WTC11 (cell line): Measurements from ENCODE around the gene HSF5. TPM values are rescaled to one million over a fixed set of nuclear protein-coding genes. Genes with fewer than 3 reads are reported as not detected.

Source experiments
- ATAC-seq: fragments of 200-7000 bp; cut with Tn5 transposase; 2 replicates; pipeline ENCODE4 v1.10.0; 2021; ENCODE audit warnings: mild to moderate bottlenecking, moderate library complexity
- CTCF ChIA-PET: fragments of 300-600 bp; sonication (Branson Sonifier 250); formaldehyde crosslinking; loops from one replicate; lab custom pipeline; 2021; ENCODE audit warnings: antibody characterized with exemption; lab: Charles Lee
- POLR2A ChIA-PET: fragments of 350-600 bp; sonication (Branson Sonifier 250); formaldehyde crosslinking; loops from one replicate; lab custom pipeline; 2021; ENCODE audit warnings: antibody characterized with exemption; lab: Charles Lee
- DNase-seq: peaks from one replicate; pipeline ENCODE4 v3.0.0; 2021; ENCODE audit warnings: low spot score
- H3K27ac Mint-ChIP-seq: 2 replicates; pipeline ENCODE4 v1.8.0; 2021; ENCODE audit warnings: mixed read lengths
- H3K27me3 Mint-ChIP-seq: 2 replicates; pipeline ENCODE4 v1.8.0; 2021; ENCODE audit warnings: low read depth, mild to moderate bottlenecking, moderate library complexity, mixed read lengths
- H3K36me3 Mint-ChIP-seq: 2 replicates; pipeline ENCODE4 v1.8.0; 2021; ENCODE audit warnings: mixed read lengths
- H3K4me1 Mint-ChIP-seq: 2 replicates; pipeline ENCODE4 v1.8.0; 2022; ENCODE audit warnings: mixed read lengths
- H3K4me3 Mint-ChIP-seq: 2 replicates; pipeline ENCODE4 v1.8.0; 2021; ENCODE audit warnings: mild to moderate bottlenecking, moderate library complexity, mixed read lengths
- H3K9me3 Mint-ChIP-seq: 2 replicates; pipeline ENCODE4 v1.8.0; 2021; ENCODE audit warnings: mixed read lengths
- CREM ChIP-seq: sonication (generic); formaldehyde crosslinking; IDR thresholded peaks from 2 replicates; pipeline ENCODE4 v1.8.1; 2022; ENCODE audit warnings: mild to moderate bottlenecking, missing genetic modification reagents, moderate library complexity
- E2F5 ChIP-seq: sonication (generic); formaldehyde crosslinking; IDR thresholded peaks from 2 replicates; pipeline ENCODE4 v1.8.1; 2022; ENCODE audit warnings: mild to moderate bottlenecking, moderate library complexity, missing genetic modification reagents
- GRHL2 ChIP-seq: fragments of 250-450 bp; sonication (Bioruptor Pico); IDR thresholded peaks from 2 replicates; pipeline ENCODE4 v1.8.0; 2022; ENCODE audit warnings: mild to moderate bottlenecking, moderate library complexity; ENCODE audit not compliant: insufficient replicate concordance, severe bottlenecking
- HMGA2 ChIP-seq: fragments of 250-450 bp; sonication (Bioruptor Pico); IDR thresholded peaks from 2 replicates; pipeline ENCODE4 v1.4.0; 2021; ENCODE audit warnings: mild to moderate bottlenecking, moderate library complexity
- MXD4 ChIP-seq: fragments of 250-450 bp; sonication (Bioruptor Pico); IDR thresholded peaks from 2 replicates; pipeline ENCODE4 v1.8.0; 2021; ENCODE audit warnings: mild to moderate bottlenecking, moderate library complexity, borderline replicate concordance
- NR1H2 ChIP-seq: sonication (generic); formaldehyde crosslinking; IDR thresholded peaks from 2 replicates; pipeline ENCODE4 v1.9.0; 2021; ENCODE audit warnings: mild to moderate bottlenecking, moderate library complexity, missing genetic modification reagents
- NR2C2 ChIP-seq: sonication (generic); formaldehyde crosslinking; IDR thresholded peaks from 2 replicates; pipeline ENCODE4 v1.8.0; 2022; ENCODE audit warnings: mild to moderate bottlenecking, missing genetic modification reagents
- OVOL2 ChIP-seq: fragments of 250-450 bp; sonication (Bioruptor Pico); IDR thresholded peaks from 2 replicates; pipeline ENCODE4 v1.9.0; 2021; ENCODE audit warnings: mild to moderate bottlenecking, borderline replicate concordance
- PREB ChIP-seq: sonication (generic); formaldehyde crosslinking; IDR thresholded peaks from 2 replicates; pipeline ENCODE4 v1.8.1; 2022; ENCODE audit warnings: mild to moderate bottlenecking, missing genetic modification reagents, moderate library complexity, borderline replicate concordance
- TEAD1 ChIP-seq: sonication (generic); formaldehyde crosslinking; IDR thresholded peaks from 2 replicates; pipeline ENCODE4 v1.8.0; 2022; ENCODE audit warnings: mild to moderate bottlenecking, missing genetic modification reagents
- USF2 ChIP-seq: sonication (generic); formaldehyde crosslinking; IDR thresholded peaks from 2 replicates; pipeline ENCODE4 v1.8.1; 2023; ENCODE audit warnings: mild to moderate bottlenecking, missing genetic modification reagents, moderate library complexity
- ZNF138 ChIP-seq: sonication (generic); formaldehyde crosslinking; conservative IDR thresholded peaks from 2 replicates; pipeline ENCODE4 v1.8.1; 2022; ENCODE audit warnings: mild to moderate bottlenecking, moderate library complexity, missing genetic modification reagents
- ZNF263 ChIP-seq: sonication (generic); formaldehyde crosslinking; IDR thresholded peaks from 2 replicates; pipeline ENCODE4 v1.8.1; 2022; ENCODE audit warnings: low read depth, mild to moderate bottlenecking, moderate library complexity, missing genetic modification reagents
- total RNA-seq: library from RNA; stranded (reverse); gene quantifications from 3 replicates; pipeline ENCODE4 v1.2.3, GENCODE V29; 2021
- TF ChIP-seq, protein P1 (sequence below): fragments of 250-450 bp; sonication (Bioruptor Pico); conservative IDR thresholded peaks from 2 replicates; pipeline ENCODE4 v1.9.0; 2021; ENCODE audit warnings: mild to moderate bottlenecking
- TF ChIP-seq, protein P2 (sequence below): sonication (generic); formaldehyde crosslinking; IDR thresholded peaks from 2 replicates; pipeline ENCODE4 v1.8.1; 2023; ENCODE audit warnings: mild to moderate bottlenecking, missing genetic modification reagents, borderline replicate concordance
- TF ChIP-seq, protein P3 (sequence below): sonication (generic); formaldehyde crosslinking; IDR thresholded peaks from 2 replicates; pipeline ENCODE4 v1.8.1; 2022; ENCODE audit warnings: missing genetic modification reagents, borderline replicate concordance

The HSF5 gene
- total RNA-seq, 1 experiment from 2014 or later = 0.09 TPM

GRCh38 chr17:58380207-58381123 lies 107.7 kb downstream of the HSF5 start:
- ATAC-seq (no peak), DNase-seq (no peak)
- no peak overlapping the region for H3K4me3 Mint-ChIP-seq
- peaks cover 43% of the 10 kb centered on the region for H3K4me1 Mint-ChIP-seq
- ChIA-PET POLR2A (interaction anchor here (0.6 to 1.2 kb wide), 2 partner anchors 9 to 1762 kb away, joined by 3 to 4 read pairs; no protein-coding TSS in a partner anchor), CTCF (no interaction called here)
- H3K9me3 Mint-ChIP-seq = no peaks in the 10 kb centered on the region
- H3K36me3 Mint-ChIP-seq = no peaks in the 10 kb centered on the region
- no peak overlapping the region for H3K27ac Mint-ChIP-seq
- no peaks in the 10 kb centered on the region for H3K27me3 Mint-ChIP-seq
- TF ChIP-seq HMGA2 = no peak
- TF ChIP-seq, all 79 proteins: peak for 0

DNA sequence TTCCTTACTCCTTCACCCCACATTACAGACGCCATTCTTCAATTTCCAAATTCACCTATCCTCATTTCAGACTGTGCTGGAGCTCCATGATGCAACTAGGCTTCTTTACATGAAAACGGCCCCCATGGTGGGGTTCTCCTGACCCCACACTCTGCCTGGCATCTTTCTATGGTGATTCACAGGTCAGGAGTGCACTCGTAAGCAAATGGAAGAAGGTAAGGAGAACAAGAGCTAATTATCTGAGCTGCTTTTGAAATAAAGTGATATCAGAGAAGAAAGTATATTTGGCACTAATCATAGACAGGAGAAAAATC lies 108.7 kb downstream of the HSF5 start:
- no peak for ATAC-seq
- H3K4me1 Mint-ChIP-seq = peaks cover 47% of the 10 kb centered on the region
- no peak overlapping the region for H3K27ac Mint-ChIP-seq
- no peak for DNase-seq
- H3K4me3 Mint-ChIP-seq = no peak overlapping the region
- ChIA-PET POLR2A (interaction anchor here (1.2 kb wide), 1 partner anchor 8 kb away, joined by 3 read pairs; no protein-coding TSS in a partner anchor), CTCF (interaction anchor here (1.4 kb wide), 1 partner anchor 38 kb away, joined by 5 read pairs; the partner anchor contains the start of gene RNF43)
- H3K9me3 Mint-ChIP-seq = no peaks in the 10 kb centered on the region
- H3K27me3 Mint-ChIP-seq = no peaks in the 10 kb centered on the region
- H3K36me3 Mint-ChIP-seq = no peaks in the 10 kb centered on the region
- TF ChIP-seq GRHL2 (CRISPR knock-in tag) (no peak), HMGA2 (no peak), ZNF138 (no peak), TEAD1 (no peak), USF2 (CRISPR knock-in tag) (no peak), CREM (CRISPR knock-in tag) (no peak), NR1H2 (CRISPR knock-in tag) (no peak), MXD4 (CRISPR knock-in tag) (no peak)
- TF ChIP-seq, protein P1, sequence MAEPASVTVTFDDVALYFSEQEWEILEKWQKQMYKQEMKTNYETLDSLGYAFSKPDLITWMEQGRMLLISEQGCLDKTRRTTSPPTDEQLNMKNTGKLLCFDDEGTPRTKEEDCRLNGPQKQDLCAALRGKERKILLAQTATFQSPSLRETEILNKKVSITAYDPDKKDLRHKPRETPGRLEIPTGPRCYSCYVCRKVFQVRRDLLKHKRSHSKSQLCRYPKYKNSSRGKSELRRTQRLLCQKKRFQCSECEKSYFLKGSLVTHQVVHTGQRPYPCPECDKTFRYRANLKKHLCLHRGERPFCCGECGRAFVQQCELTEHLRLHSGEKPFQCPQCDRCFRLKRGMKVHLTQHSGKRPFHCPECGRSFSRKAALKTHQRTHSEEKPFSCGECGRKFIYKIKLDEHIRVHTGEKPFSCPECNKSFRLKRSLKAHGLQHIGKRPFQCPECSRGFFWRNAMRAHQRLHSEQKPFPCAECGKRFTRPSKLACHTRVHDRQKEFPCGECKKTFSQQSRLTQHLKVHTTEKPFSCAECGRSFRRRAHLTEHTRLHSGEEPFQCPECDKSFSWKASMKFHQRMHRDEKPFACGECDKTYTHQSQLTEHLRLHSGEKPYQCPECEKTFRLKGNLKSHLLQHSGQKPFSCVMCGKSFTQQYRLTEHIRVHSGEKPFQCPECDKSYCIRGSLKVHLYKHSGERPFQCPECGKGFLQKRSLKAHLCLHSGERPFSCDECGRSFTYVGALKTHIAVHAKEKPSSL (CRISPR knock-in tag) = no peak

GRCh38 chr17:58378733-58379510 lies 109.3 kb downstream of the HSF5 start:
- H3K36me3 Mint-ChIP-seq = no peaks in the 10 kb centered on the region
- no peaks in the 10 kb centered on the region for H3K9me3 Mint-ChIP-seq
- DNase-seq = no peak
- ChIA-PET CTCF (interaction anchor here (0.8 to 1.4 kb wide), 3 partner anchors 16 to 71 kb away, joined by 3 to 5 read pairs (median 3); partner anchors contain the start of gene RNF43), POLR2A (interaction anchor here (1.2 kb wide), 1 partner anchor 8 kb away, joined by 3 read pairs; no protein-coding TSS in a partner anchor)
- H3K4me3 Mint-ChIP-seq = no peak overlapping the region
- no peaks in the 10 kb centered on the region for H3K27me3 Mint-ChIP-seq
- peaks cover 43% of the 10 kb centered on the region for H3K4me1 Mint-ChIP-seq
- H3K27ac Mint-ChIP-seq = no peak overlapping the region
- no peak for ATAC-seq
- no peak for TF ChIP-seq ZNF263
- no peak for TF ChIP-seq NR1H2 (CRISPR knock-in tag)
- no peak for TF ChIP-seq E2F5 (CRISPR knock-in tag)
- TF ChIP-seq, protein P2, sequence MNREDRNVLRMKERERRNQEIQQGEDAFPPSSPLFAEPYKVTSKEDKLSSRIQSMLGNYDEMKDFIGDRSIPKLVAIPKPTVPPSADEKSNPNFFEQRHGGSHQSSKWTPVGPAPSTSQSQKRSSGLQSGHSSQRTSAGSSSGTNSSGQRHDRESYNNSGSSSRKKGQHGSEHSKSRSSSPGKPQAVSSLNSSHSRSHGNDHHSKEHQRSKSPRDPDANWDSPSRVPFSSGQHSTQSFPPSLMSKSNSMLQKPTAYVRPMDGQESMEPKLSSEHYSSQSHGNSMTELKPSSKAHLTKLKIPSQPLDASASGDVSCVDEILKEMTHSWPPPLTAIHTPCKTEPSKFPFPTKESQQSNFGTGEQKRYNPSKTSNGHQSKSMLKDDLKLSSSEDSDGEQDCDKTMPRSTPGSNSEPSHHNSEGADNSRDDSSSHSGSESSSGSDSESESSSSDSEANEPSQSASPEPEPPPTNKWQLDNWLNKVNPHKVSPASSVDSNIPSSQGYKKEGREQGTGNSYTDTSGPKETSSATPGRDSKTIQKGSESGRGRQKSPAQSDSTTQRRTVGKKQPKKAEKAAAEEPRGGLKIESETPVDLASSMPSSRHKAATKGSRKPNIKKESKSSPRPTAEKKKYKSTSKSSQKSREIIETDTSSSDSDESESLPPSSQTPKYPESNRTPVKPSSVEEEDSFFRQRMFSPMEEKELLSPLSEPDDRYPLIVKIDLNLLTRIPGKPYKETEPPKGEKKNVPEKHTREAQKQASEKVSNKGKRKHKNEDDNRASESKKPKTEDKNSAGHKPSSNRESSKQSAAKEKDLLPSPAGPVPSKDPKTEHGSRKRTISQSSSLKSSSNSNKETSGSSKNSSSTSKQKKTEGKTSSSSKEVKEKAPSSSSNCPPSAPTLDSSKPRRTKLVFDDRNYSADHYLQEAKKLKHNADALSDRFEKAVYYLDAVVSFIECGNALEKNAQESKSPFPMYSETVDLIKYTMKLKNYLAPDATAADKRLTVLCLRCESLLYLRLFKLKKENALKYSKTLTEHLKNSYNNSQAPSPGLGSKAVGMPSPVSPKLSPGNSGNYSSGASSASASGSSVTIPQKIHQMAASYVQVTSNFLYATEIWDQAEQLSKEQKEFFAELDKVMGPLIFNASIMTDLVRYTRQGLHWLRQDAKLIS (CRISPR knock-in tag) = no peak
- no peak for TF ChIP-seq OVOL2 (CRISPR knock-in tag)
- TF ChIP-seq PREB (CRISPR knock-in tag) = no peak
- TF ChIP-seq, protein P3, sequence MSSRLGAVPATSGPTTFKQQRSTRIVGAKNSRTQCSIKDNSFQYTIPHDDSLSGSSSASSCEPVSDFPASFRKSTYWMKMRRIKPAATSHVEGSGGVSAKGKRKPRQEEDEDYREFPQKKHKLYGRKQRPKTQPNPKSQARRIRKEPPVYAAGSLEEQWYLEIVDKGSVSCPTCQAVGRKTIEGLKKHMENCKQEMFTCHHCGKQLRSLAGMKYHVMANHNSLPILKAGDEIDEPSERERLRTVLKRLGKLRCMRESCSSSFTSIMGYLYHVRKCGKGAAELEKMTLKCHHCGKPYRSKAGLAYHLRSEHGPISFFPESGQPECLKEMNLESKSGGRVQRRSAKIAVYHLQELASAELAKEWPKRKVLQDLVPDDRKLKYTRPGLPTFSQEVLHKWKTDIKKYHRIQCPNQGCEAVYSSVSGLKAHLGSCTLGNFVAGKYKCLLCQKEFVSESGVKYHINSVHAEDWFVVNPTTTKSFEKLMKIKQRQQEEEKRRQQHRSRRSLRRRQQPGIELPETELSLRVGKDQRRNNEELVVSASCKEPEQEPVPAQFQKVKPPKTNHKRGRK (CRISPR knock-in tag) = no peak
- TF ChIP-seq NR2C2 (CRISPR knock-in tag) = no peak
